Measurements from ENCODE around the gene PRKG1.

Gene PRKG1

DNA sequence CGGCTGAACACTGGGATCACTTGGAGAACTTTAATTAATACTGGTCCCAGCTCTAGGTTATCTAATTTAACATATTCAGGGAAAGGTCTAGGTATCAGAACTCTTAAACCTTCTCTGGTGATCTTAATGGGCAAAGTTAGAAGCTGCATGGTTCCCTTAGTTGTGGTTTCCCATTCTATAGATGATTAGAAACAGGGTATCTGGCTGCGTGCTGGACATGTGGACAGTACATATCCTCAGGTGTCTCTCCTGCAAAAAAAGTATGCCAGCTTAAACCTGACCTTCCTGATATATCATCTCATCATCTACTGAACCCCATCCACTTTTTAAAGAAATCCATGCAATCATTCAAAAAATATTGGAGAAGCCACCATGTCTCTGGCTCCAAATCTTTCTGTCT, 955.3 kb downstream of the PRKG1 start:
- Histone ChIP-seq H4K20me1 (ENCODE audit: control insufficient read depth, insufficient read depth, low read depth, low read length) (no peaks in the 10 kb centered on the region), H3K36me3 (ENCODE audit: control insufficient read depth, low read length) (no peaks in the 10 kb centered on the region), H3K27ac (ENCODE audit: low read depth, low read length) (no peak overlapping the region), H3K79me2 (ENCODE audit: control insufficient read depth, low read length) (no peaks in the 10 kb centered on the region), H3K27me3 (ENCODE audit: control insufficient read depth, low read length) (no peaks in the 10 kb centered on the region; the same call in 1 of the 2 replicates), H3K4me3 (ENCODE audit: low read length) (no peak overlapping the region), H3F3A (ENCODE audit: control insufficient read depth, insufficient read depth) (no peaks in the 10 kb centered on the region), H3K4me2 (ENCODE audit: low read length) (no peak overlapping the region), H3K9me3 (ENCODE audit: control insufficient read depth, insufficient read depth, low read length) (no peaks in the 10 kb centered on the region), H3K9me2 (replicated peaks; ENCODE audit: control insufficient read depth, low read length) (no peaks in the 10 kb centered on the region), H3K4me1 (ENCODE audit: control insufficient read depth, low read length) (no peaks in the 10 kb centered on the region)
- TF ChIP-seq EZH2phosphoT487 (IDR thresholded peaks at IDR 0.05; ENCODE audit: borderline replicate concordance, low read length): no peak
- TF ChIP-seq, protein P1, sequence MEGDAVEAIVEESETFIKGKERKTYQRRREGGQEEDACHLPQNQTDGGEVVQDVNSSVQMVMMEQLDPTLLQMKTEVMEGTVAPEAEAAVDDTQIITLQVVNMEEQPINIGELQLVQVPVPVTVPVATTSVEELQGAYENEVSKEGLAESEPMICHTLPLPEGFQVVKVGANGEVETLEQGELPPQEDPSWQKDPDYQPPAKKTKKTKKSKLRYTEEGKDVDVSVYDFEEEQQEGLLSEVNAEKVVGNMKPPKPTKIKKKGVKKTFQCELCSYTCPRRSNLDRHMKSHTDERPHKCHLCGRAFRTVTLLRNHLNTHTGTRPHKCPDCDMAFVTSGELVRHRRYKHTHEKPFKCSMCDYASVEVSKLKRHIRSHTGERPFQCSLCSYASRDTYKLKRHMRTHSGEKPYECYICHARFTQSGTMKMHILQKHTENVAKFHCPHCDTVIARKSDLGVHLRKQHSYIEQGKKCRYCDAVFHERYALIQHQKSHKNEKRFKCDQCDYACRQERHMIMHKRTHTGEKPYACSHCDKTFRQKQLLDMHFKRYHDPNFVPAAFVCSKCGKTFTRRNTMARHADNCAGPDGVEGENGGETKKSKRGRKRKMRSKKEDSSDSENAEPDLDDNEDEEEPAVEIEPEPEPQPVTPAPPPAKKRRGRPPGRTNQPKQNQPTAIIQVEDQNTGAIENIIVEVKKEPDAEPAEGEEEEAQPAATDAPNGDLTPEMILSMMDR (IDR thresholded peaks at IDR 0.05; ENCODE audit: low read depth, low read length, poor library complexity, severe bottlenecking): no peak

DNA sequence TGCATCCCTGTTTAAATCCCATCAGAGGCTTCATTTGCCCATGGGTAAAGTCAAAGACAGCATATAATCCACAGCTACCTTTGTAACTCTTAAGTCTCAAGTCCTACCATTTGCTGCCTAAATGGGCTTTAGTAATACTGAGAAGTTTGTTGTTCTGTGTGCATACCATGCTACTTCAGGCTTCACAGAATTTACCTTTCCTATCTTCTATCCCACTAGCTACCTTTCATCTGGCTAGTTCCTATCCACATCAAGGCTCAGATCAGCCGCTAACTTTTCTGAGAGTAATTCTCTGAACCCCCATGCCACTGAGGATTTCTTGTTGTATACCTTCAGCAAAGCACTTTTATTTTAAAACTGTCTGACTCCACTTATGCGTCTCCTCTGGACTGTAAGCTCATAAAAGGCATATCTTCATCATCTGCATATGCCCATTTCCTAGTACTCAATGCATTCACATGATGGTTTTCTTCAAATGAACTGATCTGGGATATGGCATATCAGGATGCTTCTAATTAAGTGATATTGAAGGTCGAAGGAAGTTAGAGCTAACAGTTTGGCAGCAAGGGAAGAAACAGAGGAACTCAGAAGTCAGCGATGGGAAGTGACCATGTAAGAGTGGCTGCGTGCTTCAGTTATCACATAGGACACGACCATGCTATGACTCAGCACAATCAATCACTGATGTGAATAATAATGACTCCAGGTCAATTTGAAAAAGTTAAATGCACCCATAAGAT, 955.9 kb downstream of the PRKG1 start:
- Histone ChIP-seq H3K27me3 (ENCODE audit: control insufficient read depth, low read length) (no peaks in the 10 kb centered on the region; the same call in 1 of the 2 replicates), H3K36me3 (ENCODE audit: control insufficient read depth, low read length) (no peaks in the 10 kb centered on the region), H4K20me1 (ENCODE audit: control insufficient read depth, insufficient read depth, low read depth, low read length) (no peaks in the 10 kb centered on the region), H3K9me3 (ENCODE audit: control insufficient read depth, insufficient read depth, low read length) (no peaks in the 10 kb centered on the region), H3K27ac (ENCODE audit: low read depth, low read length) (no peak overlapping the region), H3K79me2 (ENCODE audit: control insufficient read depth, low read length) (no peaks in the 10 kb centered on the region), H3F3A (ENCODE audit: control insufficient read depth, insufficient read depth) (no peaks in the 10 kb centered on the region), H3K4me1 (ENCODE audit: control insufficient read depth, low read length) (no peaks in the 10 kb centered on the region), H3K9me2 (replicated peaks; ENCODE audit: control insufficient read depth, low read length) (no peaks in the 10 kb centered on the region), H3K4me3 (ENCODE audit: low read length) (no peak overlapping the region), H3K4me2 (ENCODE audit: low read length) (no peak overlapping the region)
- TF ChIP-seq, protein P1 (IDR thresholded peaks at IDR 0.05; ENCODE audit: low read depth, low read length, poor library complexity, severe bottlenecking): no peak
- no peak for TF ChIP-seq EZH2phosphoT487 (IDR thresholded peaks at IDR 0.05; ENCODE audit: borderline replicate concordance, low read length)

DNA sequence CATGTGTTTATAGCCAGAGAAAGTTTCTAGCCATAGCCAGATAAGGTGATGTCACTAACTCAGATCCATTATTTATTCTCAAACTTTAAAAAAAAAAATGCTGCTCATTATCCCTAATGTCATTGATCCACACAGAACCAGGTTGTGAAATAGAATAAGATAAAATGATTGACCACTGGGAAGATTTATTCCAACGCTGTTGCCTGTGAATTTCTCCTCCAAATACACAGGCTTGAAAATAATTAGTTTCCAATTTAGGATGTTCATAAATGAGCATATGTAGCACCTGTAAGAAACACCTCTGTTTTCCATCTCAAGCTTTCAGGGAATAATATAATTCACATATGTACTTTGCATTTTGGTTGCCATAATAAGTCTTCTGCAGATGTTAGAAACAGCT, 956.7 kb downstream of the PRKG1 start:
- TF ChIP-seq, protein P1 (IDR thresholded peaks at IDR 0.05; ENCODE audit: low read depth, low read length, poor library complexity, severe bottlenecking): no peak
- no peak for TF ChIP-seq EZH2phosphoT487 (IDR thresholded peaks at IDR 0.05; ENCODE audit: borderline replicate concordance, low read length)

More for the DNA sequence above, 956.7 kb downstream of the PRKG1 start:
- H4K20me1 ChIP-seq (ENCODE audit: control insufficient read depth, insufficient read depth, low read depth, low read length): no peaks in the 10 kb centered on the region
- H3K27ac ChIP-seq (ENCODE audit: low read depth, low read length): no peak overlapping the region
- H3K79me2 ChIP-seq (ENCODE audit: control insufficient read depth, low read length): no peaks in the 10 kb centered on the region
- no peaks in the 10 kb centered on the region for H3K4me1 ChIP-seq (ENCODE audit: control insufficient read depth, low read length)
- no peaks in the 10 kb centered on the region for H3F3A ChIP-seq (ENCODE audit: control insufficient read depth, insufficient read depth)
- H3K4me2 ChIP-seq (ENCODE audit: low read length): no peak overlapping the region
- H3K27me3 ChIP-seq (ENCODE audit: control insufficient read depth, low read length): no peaks in the 10 kb centered on the region; the same call in 1 of the 2 replicates
- H3K4me3 ChIP-seq (ENCODE audit: low read length): no peak overlapping the region
- H3K9me3 ChIP-seq (ENCODE audit: control insufficient read depth, insufficient read depth, low read length): no peaks in the 10 kb centered on the region
- no peaks in the 10 kb centered on the region for H3K9me2 ChIP-seq (replicated peaks; ENCODE audit: control insufficient read depth, low read length)
- H3K36me3 ChIP-seq (ENCODE audit: control insufficient read depth, low read length): no peaks in the 10 kb centered on the region
